NCI-H2196 (cell line): ENCODE data around the gene GAS7.

Experiments
- DNase-seq: peaks from one replicate; lab custom pipeline; 2025; ENCODE audit not compliant: unreplicated experiment; lab: John Stamatoyannopoulos, UW

The GAS7 gene

GRCh38 chr17:10198509-10199249 lies at the start of gene GAS7:
Gene GAS7 (minus strand): TSS chr17:10198606.
- DNase-seq: no peak

GRCh38 chr17:10247810-10248209 lies 49.4 kb upstream of the GAS7 start:
- DNase-seq: no peak

GRCh38 chr17:10243883-10244844 lies 45.8 kb upstream of the GAS7 start:
- no peak for DNase-seq

- DNase-seq: no peak
Measured at GRCh38 chr17:10241781-10242180, 43.4 kb upstream of the GAS7 start.

GRCh38 chr17:10238661-10239060 lies 40.3 kb upstream of the GAS7 start:
- no peak for DNase-seq

GRCh38 chr17:10234033-10234432 lies 35.6 kb upstream of the GAS7 start:
- no peak for DNase-seq

DNA sequence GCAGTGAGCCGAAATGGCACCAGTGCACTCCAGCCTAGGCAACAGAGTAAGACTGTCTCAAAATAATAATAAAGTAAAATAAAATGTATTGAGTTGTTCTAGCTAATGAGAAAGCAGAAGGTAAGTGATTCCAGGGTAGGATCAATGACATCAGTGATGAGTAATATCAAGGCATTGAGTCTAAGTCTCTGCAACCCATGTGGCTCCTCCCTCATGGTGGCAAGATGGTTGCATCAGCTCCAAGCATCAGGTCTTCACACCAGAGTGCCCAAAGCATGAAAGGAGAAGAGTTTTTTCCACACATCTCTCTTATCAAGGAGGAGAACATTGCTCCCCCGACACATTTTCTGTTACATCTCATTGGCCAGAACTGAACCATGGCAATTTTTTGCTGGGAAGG lies 34.8 kb upstream of the GAS7 start:
- DNase-seq: no peak

DNA sequence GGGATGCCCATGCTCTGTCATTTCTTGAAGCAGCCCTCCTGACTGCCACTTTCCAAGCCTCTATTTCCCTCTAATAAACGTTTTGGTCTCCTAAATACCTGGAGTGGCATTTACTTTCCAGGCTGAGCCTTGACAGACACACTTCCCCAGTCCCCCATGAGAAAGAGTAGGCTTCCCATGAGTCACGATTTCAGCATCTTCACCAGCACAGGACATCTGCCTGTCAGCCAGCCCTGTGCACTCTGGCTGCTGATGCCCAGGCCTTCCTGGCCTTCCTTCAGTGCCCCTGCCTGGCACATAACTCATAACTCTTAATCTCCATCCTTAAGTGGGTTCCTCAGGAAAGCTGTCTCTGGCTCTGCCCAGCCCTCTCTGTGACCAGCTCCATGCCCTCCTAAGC lies 30.8 kb upstream of the GAS7 start:
- no peak for DNase-seq

- no peak for DNase-seq
Measured at GRCh38 chr17:10226930-10227695, 28.7 kb upstream of the GAS7 start.

GRCh38 chr17:10224582-10225195 lies 26.3 kb upstream of the GAS7 start:
- DNase-seq: no peak

DNA sequence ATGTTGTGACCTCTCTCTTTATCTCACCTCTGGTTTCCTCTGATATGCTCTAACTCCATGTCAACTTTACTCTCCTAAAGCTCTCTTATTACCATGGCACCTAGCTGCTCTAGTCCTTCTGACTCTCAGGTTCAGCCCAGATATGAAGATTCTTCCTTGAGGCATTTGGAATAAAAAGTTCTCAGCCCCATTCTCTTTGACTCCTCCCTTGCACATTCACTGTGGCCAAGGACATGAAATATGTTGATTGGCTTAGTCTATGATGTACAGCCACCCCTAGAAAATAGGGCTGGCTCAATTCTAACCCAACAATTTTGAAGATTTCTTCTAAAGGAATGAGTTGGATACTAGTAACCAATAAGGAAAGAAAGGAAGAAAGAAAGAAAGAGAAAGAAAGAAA lies 20.8 kb upstream of the GAS7 start:
- no peak for DNase-seq

- no peak for DNase-seq
Measured at GRCh38 chr17:10217916-10218315, 19.5 kb upstream of the GAS7 start.

GRCh38 chr17:10216213-10216938 lies 18.0 kb upstream of the GAS7 start:
- no peak for DNase-seq

DNA sequence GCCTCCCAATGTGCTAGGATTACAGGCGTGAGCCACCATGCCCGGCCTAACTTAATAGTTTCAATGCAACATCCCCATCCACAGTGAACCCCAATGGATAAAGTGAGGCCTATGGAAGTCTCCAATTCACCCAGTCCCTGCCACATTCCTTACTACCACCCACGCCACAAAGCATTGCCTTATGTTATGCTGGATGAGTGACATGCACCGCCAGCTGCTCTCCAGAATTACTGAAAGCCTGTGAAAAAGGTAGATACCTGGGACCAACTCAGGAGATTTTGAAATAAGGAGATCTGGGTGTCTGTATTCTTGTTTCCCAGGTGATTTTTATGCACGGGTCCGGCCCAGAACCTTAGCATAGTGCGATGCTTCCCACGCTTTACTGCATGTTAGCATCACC lies 16.9 kb upstream of the GAS7 start:
- no peak for DNase-seq

GRCh38 chr17:10211666-10212065 lies 13.3 kb upstream of the GAS7 start:
- no peak for DNase-seq

DNA sequence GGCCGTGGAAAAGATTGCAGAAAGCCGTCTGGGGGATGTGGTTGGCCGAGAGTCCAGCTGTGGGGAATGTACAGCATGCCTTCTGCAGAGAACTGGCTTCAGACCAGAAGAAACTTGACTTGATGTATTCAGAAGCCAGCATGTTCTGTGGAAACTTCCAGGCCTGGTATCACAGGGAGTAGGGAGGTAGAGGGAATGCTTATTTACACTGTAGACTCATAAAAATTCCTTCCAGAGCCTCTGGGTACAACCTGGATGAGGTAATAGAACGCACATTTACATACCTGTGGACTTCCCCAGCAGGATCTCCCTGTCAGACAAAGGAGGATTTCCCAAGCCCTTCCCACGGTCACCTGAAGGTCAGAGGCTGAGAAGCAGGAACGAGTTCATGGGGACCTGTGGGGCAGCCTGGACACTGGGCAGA lies 11.8 kb upstream of the GAS7 start:
- no peak for DNase-seq

- no peak for DNase-seq
Measured at GRCh38 chr17:10208604-10209193, 10.3 kb upstream of the GAS7 start.

- DNase-seq: no peak
Measured at GRCh38 chr17:10207153-10207552, 8.7 kb upstream of the GAS7 start.

GRCh38 chr17:10205549-10206185 lies 7.3 kb upstream of the GAS7 start:
- DNase-seq: no peak
